Lower lobe of right lung (tissue), 2 donors: ENCODE results near the gene ARHGAP10. TPM values are rescaled to one million over a fixed set of nuclear protein-coding genes. Genes with fewer than 3 reads are reported as not detected.

Experiments used
- ATAC-seq, 2 donors: fragments of 200-7000 bp; cut with Tn5 transposase; one replicate each; pipeline ENCODE4 v1.9.1; 2020 to 2022; ENCODE audit warnings: mild to moderate bottlenecking in 2 of 2, moderate library complexity in 2 of 2
- DNase-seq: peaks from one replicate; pipeline ENCODE4 v3.0.0-alpha.2; 2020
- H3K27ac ChIP-seq: fragments of 200-600 bp; one replicate; pipeline ENCODE4 v1.8.0; 2022
- H3K27me3 ChIP-seq: fragments of 200-600 bp; one replicate; pipeline ENCODE4 v1.8.0; 2022; ENCODE audit warnings: low read depth
- H3K36me3 ChIP-seq: fragments of 200-600 bp; one replicate; pipeline ENCODE4 v1.8.0; 2022; ENCODE audit warnings: mild to moderate bottlenecking
- H3K4me1 ChIP-seq: fragments of 200-600 bp; one replicate; pipeline ENCODE4 v1.8.0; 2022
- H3K4me3 ChIP-seq: fragments of 200-600 bp; one replicate; pipeline ENCODE4 v1.8.0; 2022; ENCODE audit warnings: mild to moderate bottlenecking
- H3K9me3 ChIP-seq: fragments of 200-600 bp; one replicate; pipeline ENCODE4 v1.8.0; 2022
- intact Hi-C: fragments of 100-400 bp; cut with DNase I; formaldehyde crosslinking; loops from one replicate; pipeline ENCODE4 v1.11.0; 2022
- total RNA-seq: library from RNA; stranded (reverse); fragmentation: NEBNext Ultra II Directional; extraction: Animal tissue kit (Norgen Biotek cat#: 25700); gene quantifications from one replicate; pipeline ENCODE4 v1.2.1, GENCODE V29; 2021
- TF ChIP-seq, protein P1 (sequence below): fragments of 200-600 bp; IDR thresholded peaks from one replicate; pipeline ENCODE4 v1.8.0; 2022; ENCODE audit warnings: antibody characterized with exemption, mild to moderate bottlenecking
- donor health status: DM: no; HTN: yes; CAD: no; lungs with severe emphysema.

Gene ARHGAP10
- total RNA-seq, 1 donor from 2014 or later: 26.4 TPM

DNA sequence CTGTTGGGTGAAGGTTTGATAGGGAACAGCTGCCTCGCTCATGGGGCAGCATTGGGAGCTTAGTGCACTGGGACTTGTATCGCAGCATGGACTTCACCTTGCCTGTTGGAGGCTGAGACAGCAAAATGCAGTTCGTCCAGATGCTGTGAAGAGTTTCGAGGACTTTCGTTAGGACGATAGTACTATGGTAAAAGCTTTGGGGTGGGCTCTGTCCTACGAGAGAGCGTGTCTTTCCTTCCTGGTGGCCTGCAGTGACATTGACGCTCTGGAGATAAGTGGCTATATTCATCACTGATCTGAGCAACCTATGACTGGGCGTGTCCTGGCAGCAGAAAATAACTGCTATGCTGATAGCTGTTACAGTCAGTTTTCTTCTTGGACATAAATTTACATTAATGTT lies 44.8 kb downstream of the ARHGAP10 start:
- Histone ChIP-seq H3K4me3 (no peak overlapping the region), H3K36me3 (no peaks in the 10 kb centered on the region), H3K4me1 (peaks cover 11% of the 10 kb centered on the region), H3K9me3 (no peaks in the 10 kb centered on the region), H3K27ac (no peak overlapping the region), H3K27me3 (no peaks in the 10 kb centered on the region)
- DNase-seq (no peak), ATAC-seq (no peak)
- intact Hi-C loops: no loop called here
- TF ChIP-seq, protein P1, sequence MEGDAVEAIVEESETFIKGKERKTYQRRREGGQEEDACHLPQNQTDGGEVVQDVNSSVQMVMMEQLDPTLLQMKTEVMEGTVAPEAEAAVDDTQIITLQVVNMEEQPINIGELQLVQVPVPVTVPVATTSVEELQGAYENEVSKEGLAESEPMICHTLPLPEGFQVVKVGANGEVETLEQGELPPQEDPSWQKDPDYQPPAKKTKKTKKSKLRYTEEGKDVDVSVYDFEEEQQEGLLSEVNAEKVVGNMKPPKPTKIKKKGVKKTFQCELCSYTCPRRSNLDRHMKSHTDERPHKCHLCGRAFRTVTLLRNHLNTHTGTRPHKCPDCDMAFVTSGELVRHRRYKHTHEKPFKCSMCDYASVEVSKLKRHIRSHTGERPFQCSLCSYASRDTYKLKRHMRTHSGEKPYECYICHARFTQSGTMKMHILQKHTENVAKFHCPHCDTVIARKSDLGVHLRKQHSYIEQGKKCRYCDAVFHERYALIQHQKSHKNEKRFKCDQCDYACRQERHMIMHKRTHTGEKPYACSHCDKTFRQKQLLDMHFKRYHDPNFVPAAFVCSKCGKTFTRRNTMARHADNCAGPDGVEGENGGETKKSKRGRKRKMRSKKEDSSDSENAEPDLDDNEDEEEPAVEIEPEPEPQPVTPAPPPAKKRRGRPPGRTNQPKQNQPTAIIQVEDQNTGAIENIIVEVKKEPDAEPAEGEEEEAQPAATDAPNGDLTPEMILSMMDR: no peak

- ATAC-seq: no peak
- Histone ChIP-seq H3K36me3 (no peaks in the 10 kb centered on the region), H3K4me1 (peaks cover 18% of the 10 kb centered on the region), H3K27ac (no peak overlapping the region), H3K4me3 (no peak overlapping the region), H3K27me3 (no peaks in the 10 kb centered on the region), H3K9me3 (no peaks in the 10 kb centered on the region)
- TF ChIP-seq, protein P1: no peak
- DNase-seq: no peak
- intact Hi-C loops: no loop called here
These were observed 45.7 kb downstream of the ARHGAP10 start for GRCh38 chr4:147777456-147778091.

GRCh38 chr4:147778942-147779341 lies 47.1 kb downstream of the ARHGAP10 start:
- TF ChIP-seq, protein P1: no peak
- ATAC-seq (peak in 1 of 2 donors; percentile 10), DNase-seq (no peak)
- no peaks in the 10 kb centered on the region for H3K27me3 ChIP-seq
- no peaks in the 10 kb centered on the region for H3K9me3 ChIP-seq
- no peaks in the 10 kb centered on the region for H3K36me3 ChIP-seq
- no peak overlapping the region for H3K4me3 ChIP-seq
- intact Hi-C loops: no loop called here
- H3K4me1 ChIP-seq: peaks cover 19% of the 10 kb centered on the region
- H3K27ac ChIP-seq: no peak overlapping the region

- Histone ChIP-seq H3K27me3 (no peaks in the 10 kb centered on the region), H3K4me1 (peaks cover 19% of the 10 kb centered on the region), H3K9me3 (no peaks in the 10 kb centered on the region), H3K27ac (no peak overlapping the region), H3K36me3 (no peaks in the 10 kb centered on the region), H3K4me3 (no peak overlapping the region)
- ATAC-seq (peak; percentile 12 to 45), DNase-seq (no peak)
- intact Hi-C loops: no loop called here
- TF ChIP-seq, protein P1: no peak
These were observed 47.6 kb downstream of the ARHGAP10 start for GRCh38 chr4:147779451-147779850.

- no peaks in the 10 kb centered on the region for H3K27me3 ChIP-seq
- TF ChIP-seq, protein P1: no peak
- ATAC-seq (peak; percentile 78 to 81), DNase-seq (peak; percentile 69)
- H3K27ac ChIP-seq: no peak overlapping the region
- peak overlapping the region; percentile 23 for H3K4me3 ChIP-seq
- no peaks in the 10 kb centered on the region for H3K9me3 ChIP-seq
- H3K4me1 ChIP-seq: peaks cover 19% of the 10 kb centered on the region
- intact Hi-C loops: no loop called here
- H3K36me3 ChIP-seq: no peaks in the 10 kb centered on the region
These were observed 48.4 kb downstream of the ARHGAP10 start for GRCh38 chr4:147780137-147780777.
